Bronchial smooth muscle cell (primary cell): Measurements from ENCODE around the gene ZNF483. TPM values are rescaled to one million over a fixed set of nuclear protein-coding genes. Genes with fewer than 3 reads are reported as not detected.

Experiments used
- total RNA-seq: library from RNA; depleted of rRNA; stranded (reverse); fragments of >200 nt; gene quantifications from 2 replicates; pipeline ENCODE4 v1.2.1, GENCODE V29; 2014

Gene ZNF483
- 1.9 and 2.2 TPM in 2 replicates for total RNA-seq

GRCh38 chr9:111525056-111525977 lies at the start of gene ZNF483:
Gene ZNF483 (plus strand): TSS chr9:111525179. CDS start chr9:111527396, 2,217 bp downstream.

GRCh38 chr9:111483858-111484571 lies 41.0 kb upstream of the ZNF483 start, which contains the start of gene ECPAS:
Gene ECPAS (minus strand): TSS chr9:111484383. CDS start chr9:111472918, 11,465 bp downstream.

GRCh38 chr9:111599092-111599954 lies 74.3 kb downstream of the ZNF483 start, which contains the start of gene PTGR1:
Gene PTGR1 (minus strand): TSS chr9:111599647. CDS start chr9:111597422, 2,225 bp downstream.

Other genes with a start within 250 kb of the ZNF483 start
- not detected in 2 replicates for gene OR2K2, start 195.0 kb upstream of the ZNF483 start, total RNA-seq
- gene ECPAS, start 40.8 kb upstream of the ZNF483 start, total RNA-seq: 96.8 and 106 TPM in 2 replicates
- 63.9 and 93.3 TPM in 2 replicates for gene PTGR1, start 74.5 kb downstream of the ZNF483 start, total RNA-seq
- gene DNAJC25, start 106.2 kb downstream of the ZNF483 start, total RNA-seq: 3.8 and 6.6 TPM in 2 replicates
- gene GNG10, start 136.4 kb downstream of the ZNF483 start, total RNA-seq: 20.3 and 64.8 TPM in 2 replicates